Islet precursor cell (in vitro differentiated cells): ENCODE results near the gene EDEM1.
"Not testable (repeated sequence)": the region's sequence is repeated elsewhere in the genome, so short reads cannot be mapped to it uniquely, and the experiment has no call there.

ENCODE experiments used
- DNase-seq: peaks from one replicate; pipeline ENCODE4 v3.0.0-alpha.2; 2018

EDEM1 gene

DNA sequence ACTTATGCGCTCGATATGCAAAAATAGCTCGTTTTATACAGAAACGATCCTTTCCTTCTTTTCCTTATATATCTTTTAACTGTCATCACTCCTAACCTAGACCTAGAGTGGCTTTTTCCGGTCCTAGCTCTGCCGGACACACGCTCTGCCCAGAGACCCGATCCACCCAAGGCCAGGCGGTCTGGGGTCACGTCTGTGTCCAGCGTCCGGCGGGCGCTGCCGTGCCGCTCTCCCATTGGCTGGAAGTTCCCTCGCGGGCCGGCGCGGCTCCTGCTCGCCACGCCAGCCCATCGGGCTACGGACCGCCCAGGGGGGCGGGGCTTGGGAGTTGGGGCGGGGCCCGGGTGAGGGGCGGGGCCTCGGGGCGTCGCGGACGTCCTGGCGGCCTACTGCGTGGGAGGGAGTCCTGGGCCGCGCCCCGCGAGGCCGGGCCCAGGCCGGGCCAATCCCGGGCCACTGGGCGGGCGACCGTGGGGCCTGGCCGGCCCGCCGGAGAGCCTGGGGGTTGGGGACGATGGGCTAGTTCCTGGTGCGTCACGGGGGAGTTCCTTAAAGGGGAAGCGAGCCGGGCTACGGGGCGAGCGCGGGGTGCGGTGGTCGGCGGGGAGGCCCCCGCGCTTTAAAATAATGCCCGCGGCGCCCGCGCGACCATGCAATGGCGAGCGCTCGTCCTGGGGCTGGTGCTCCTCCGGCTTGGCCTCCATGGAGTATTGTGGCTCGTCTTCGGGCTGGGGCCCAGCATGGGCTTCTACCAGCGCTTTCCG lies at the start of gene EDEM1:
EDEM1 (plus strand) TSS at position 552 of the 764 bp plus-strand sequence; CDS start at position 651, 99 bp downstream.
- peak; percentile 99 for DNase-seq

DNA sequence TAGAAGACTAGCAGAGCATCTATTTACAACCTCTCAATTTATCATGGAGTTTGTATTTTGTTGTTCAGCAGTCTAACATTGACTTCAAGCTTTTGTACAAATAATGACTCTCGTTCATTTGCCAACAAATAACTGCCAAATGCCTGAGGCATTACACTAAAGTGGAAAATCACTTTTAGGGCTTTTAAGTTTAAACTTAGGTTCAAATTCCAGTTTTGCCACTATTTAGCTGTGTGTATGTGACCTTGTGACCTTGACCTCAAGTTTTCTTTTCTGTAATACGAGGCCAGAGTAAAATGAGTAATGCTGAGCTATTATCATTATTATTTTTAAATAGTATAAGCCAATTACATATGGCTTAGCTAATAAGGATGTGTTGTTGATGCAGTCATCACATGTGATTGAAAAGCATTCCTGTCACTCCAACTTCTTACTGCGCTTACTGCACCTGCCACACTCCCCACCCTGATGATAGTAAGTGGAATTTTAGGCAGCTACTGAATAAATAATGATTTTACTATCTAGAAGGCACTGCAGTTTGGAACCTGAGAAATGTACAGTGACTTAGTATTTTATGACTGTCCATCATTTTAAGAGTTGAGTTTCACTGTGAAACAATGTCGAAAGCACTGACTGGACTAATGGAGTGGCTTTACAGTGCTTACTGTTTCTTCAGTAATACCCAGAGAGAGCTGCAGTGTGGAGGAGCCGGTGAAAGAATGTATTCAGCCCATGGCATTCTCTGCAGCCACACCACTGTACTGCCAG lies 49.1 kb upstream of the EDEM1 start:
- no peak for DNase-seq

DNA sequence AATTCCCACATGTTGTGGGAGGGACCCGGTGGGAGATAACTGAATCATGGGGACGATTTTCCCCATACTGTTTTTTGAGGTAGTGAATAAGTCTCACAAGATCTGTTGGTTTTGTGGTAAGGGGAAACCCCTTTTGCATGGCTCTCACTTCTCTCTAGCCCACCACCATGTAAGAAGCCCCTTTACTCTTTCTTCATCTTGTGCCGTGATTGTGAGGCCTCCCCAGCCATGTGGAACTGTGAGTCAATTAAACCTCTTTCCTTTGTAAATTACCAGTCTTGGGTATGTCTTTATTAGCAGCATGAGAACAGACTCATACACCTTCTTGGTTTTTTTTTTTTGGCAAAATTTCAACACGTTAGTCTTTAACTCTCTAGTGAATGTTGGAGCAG lies 47.3 kb upstream of the EDEM1 start:
- no peak for DNase-seq

DNA sequence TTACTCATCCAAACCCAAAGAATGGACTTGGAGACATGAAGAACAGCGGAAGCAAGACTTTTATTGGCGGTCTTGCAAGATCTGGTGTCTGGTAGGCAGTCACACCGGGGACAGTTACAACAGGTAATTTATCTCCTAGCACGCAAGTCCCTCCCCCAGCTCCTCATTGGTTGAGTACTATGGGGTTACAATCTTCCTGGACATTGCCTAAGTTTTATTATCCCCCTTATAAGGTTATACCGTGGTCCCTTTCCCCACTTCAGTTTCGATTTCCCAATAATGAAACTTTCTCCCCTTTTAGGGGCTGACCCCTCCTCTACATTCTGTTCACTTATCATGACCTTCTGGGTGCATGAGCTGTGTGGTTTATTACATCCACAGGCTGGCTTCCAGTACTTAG lies 46.7 kb upstream of the EDEM1 start:
- DNase-seq: no peak

DNA sequence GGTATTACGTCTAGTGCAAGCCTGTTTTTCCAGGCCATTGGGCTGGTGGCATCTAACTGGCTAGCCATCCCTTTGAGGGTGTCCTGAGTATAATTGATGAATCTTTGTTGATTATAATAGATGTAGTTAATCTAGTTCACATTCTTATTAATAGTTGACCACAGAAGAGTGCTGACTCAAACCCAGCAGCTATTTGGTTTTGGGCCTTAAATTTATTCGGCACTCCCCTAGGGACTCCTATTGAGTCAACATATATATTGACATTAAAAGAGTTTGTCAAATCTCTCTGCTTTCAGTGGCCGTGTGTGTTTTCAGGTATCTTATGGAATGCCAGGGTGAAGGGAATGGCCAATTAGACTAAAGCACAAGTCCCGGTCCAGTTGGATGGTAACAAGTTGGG lies 45.7 kb upstream of the EDEM1 start:
- DNase-seq: no peak

DNA sequence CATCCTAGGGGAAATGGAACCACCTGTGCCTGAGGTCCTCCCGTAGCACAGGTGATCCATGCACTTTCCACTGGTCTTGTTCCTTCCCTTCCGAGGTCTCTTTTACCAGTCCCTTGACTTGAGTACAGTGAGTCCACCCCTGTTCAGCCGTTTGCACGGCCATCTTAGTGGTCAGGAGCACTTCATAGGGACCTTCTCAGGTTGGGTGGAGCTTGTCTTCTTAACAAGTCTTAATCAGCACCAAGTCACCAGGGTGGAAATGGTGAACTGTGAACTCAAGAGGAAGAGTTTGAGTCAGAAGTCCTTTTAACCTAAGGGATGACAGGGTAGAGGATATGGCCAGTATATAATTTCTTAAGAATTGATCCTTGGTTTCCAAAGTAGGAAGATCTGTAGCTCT lies 44.0 kb upstream of the EDEM1 start:
- no peak for DNase-seq

DNA sequence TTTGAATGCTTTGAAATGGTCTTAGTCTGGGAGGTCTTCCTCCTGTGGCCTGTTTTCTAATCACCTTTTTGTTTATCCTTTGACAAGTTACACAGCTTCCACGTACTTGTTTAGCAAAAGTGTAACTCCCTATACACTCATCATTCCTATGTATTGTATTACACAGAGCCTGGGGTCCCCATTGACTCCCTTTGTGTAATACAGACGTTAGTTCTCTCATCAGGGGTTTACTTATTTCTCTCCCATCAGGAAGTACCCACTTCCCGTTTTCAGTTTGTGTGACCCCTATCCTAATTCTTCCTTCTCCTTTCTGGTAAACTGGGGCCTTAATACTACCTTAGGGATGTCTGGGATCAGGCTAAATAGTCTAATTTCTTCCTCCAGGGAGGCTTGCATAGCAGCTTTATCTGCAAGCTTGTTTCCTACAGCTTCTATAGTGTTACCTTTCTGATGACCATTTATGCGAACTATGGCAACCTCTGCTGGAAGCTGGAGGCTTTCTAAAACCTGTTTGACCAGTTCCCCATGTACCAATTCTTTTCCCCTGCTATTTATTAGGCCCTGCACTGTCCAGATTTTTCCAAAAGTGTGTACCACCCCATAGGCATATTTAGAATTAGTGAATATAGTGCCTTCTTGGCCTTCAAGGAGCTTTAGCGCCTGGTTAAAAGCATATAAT lies 43.1 kb upstream of the EDEM1 start:
- DNase-seq: no peak

DNA sequence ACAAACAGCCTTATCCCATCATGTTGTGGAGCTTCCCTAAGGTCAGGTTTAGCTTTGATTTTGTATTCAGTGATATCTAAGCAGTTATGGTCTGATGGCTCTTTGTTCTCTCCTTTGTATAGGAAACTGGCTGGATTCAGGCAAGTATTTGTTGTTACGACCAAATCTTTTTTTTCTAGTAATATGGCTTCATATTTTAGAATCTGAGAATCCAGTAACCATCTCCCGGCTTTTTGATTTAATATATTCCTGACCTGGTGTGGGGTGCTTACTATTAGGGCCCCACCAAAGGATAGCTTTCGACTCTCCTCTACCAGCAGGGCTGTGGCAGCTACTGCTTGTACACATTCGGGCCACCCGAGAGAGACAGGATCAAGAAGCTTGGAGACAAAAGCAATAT lies 42.4 kb upstream of the EDEM1 start:
- DNase-seq: no peak

DNA sequence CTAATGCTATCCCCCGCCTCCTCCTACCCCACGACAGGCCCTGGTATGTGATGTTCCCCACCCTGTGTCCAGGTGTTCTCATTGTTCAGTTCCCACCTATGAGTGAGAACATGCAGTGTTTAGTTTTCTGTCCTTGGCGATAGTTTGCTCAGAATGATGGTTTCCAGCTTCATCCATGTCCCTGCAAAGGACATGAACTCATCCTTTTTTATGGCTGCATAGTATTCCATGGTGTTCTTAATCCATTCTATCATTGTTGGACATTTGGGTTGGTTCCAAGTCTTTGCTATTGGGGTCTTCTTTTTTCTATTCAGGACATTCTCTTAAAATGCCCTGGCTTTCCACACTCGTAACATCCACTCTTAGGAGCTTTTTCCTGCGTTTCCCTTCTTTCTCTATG lies 40.4 kb upstream of the EDEM1 start:
- not testable (repeated sequence) for DNase-seq

DNA sequence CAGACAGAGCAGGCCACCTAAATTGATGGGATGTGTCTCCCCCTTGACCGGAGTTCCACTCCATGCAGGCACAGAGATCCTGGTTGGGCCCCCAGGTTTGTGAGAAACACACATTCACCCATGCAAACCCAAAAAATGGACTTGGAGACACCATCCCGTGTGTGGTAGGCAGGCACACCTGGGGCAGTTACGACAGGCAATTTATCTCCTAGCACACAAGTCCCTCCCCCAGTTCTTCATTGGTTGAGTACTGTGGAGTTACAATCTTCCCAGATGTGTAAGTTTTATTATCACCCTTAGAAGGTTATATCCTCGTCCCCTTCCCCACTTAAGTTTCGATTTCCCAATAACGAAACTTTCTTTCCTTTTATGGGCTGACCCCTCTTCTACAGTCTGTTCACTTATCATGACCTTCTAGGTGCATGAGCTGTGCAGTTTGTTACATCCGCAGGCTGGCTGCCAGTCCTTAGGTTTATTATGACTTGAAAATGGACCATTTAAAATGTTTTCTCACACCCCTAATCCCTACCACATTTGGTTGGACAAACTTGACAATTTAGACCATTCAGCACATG lies 38.1 kb upstream of the EDEM1 start:
- DNase-seq: no peak

DNA sequence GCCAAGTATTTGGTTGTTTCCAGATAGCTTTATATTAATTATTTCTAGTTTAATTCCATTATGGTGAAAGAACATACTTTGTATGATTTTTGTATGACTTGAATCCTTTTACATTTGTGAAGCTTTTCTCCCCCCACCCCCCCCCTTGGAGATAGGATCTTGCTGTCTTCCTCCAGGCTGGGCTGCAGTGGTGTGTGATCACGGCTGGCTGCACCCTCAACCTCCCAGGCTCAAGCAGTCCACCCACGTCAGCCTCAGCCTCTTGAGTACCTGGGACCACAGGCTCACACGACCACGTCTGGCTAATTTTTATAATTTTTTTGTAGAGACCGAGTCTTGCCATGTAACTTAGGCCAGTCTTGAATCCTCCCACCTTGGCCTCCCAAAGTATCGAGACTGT lies 35.9 kb upstream of the EDEM1 start:
- DNase-seq: no peak

DNA sequence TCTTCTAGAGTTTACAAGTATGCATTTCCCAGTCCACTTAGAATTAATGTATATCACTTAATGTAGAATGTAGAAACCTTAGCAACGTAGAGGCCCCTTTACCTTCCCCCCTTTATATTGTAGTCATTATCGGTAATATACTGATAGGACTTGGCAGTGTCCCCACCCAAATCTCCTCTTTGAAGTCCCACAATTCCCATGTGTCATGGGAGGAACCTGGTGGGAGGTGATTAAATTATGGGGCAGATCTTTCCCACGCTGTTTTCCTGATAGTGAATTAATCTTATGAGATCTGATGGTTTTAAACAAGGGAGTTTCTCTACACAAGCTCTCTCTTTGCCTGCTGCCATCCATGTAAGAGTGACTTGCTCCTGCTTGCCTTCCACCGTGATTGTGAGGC lies 34.4 kb upstream of the EDEM1 start:
- DNase-seq: no peak

DNA sequence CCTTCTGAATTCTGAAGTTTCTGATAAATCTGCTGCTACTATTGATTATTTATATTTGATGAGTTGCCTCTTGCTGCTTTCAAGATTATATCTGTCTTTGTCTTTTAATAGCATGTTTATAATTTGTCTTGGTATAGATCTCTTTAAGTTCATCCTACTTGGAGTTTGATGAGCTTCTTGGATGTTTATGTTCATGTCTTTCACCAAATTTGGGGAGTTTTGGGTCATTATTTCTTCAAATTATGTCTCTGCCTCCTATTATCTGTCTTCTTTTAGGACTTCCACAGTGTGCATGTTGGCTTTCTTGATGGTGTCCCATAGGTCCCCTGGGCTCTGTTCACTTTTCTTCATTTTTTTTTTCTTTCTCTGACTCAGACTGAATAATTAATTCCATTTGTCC lies 32.3 kb upstream of the EDEM1 start:
- no peak for DNase-seq

DNA sequence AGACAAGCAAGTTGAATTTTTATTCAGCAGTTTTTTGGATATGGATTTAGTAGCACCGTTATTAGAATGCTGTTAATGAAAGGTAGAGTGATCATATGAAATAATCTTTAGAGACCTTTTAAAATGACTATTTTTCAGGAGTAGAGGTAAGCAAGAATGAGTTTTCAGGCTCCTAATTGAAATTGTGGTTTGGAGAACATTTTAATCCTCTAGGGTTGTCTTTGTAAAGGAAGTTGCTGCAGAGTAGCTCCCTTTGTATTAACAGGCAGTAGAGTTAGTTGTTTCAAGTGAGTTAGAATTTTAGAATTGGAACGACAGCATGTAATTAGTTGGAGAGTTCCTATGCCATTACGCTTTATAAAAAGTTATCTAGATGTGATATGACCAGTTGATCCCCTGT lies 27.2 kb upstream of the EDEM1 start:
- no peak for DNase-seq

DNA sequence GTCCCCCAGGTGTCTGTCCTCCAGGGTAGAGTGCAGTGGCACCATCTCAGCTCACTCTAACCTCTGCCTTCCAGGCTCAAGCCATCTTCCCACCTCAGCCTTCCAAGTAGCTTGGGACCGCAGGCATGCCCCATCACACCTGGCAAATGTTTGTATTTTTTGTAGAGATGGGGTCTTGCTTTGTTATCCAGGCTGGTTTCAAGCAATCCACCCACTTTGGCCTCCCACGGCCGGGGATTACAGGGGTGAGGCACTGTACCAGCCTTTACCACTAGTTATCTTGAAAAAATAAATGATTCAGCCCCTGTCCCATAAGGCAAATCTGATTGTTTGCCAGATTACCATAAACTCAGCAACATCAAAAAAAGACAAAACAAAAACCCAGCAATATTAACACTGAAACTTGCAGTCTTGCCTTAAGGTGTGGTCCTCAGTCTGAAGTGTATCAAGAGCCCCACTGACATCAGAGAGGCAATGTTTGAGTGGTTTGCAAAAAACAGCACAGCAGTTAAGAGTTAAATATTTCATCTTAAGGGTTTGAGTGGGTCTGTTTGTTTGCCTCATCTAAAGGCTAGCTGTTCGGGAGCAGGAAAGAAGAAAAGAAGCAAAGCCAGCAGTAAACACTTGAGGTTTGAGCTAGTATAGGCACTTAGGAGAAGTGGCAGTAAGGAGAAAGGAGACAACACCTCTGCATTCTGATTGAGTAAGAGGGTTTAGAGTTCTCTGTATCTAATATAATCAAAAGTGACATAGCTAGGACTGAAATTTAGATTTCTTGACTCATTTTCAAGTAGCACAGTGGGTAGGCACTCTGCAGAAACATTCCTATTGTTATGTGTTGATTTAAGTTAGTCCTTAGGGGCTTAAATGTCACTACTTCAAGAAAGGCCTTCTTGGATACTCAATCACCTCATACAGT lies 26.3 kb upstream of the EDEM1 start:
- DNase-seq: no peak

DNA sequence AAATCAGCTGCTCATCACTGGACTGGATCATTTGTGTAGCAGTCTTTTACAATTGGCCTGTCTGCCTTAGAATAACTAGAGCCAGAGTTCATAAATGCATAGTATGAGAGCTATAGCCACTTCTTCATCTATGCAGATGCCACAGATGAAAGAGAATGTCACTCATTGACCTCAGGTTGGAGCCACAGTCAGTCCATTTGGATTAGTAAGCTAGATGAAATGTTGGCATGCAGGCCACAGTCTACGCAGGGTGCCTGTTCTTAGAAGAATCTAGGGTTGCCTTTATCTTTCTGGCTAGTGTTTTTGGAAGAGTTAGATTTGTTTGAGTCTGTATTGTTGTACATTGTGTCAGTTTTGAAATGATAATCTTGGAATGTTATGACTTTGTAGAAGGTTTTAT lies 25.4 kb upstream of the EDEM1 start:
- DNase-seq: peak; percentile 78

DNA sequence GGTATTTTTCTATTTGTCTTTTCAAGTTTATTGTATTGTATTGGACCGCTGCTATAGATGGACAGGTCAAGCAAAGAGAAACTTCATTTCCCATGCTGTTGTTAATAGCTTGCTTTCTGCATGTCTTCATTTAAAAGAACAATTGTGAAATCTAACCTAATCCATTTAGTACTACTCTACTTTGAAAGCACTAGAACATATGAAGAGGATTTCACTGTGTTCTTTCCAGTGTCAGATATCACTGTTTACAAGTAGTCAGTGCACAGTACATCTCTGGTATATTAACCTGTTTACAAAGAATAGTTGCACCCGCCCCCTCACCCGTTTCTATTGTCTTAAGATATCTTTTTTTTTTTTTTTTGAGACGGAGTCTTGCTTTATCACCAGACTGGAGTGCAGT lies 21.8 kb upstream of the EDEM1 start:
- no peak for DNase-seq

DNA sequence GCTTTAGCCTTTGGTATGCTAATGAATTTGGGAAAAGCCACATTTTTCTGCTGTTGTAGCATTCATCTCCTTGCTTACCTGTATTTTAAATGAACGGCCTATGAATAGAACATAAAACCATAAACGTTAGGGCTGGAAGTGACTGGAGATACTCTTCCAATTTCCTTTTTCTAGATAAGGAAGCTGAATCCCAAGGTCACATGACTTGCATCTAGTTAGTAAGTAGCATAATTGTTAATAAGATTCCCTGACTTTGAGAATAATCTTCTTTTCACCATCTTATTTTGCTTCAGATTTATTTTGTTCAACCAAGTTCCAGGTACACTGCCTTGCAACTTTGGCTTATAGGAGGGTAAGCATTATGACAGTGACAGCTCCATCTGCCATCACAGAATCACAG lies 20.7 kb upstream of the EDEM1 start:
- DNase-seq: no peak

DNA sequence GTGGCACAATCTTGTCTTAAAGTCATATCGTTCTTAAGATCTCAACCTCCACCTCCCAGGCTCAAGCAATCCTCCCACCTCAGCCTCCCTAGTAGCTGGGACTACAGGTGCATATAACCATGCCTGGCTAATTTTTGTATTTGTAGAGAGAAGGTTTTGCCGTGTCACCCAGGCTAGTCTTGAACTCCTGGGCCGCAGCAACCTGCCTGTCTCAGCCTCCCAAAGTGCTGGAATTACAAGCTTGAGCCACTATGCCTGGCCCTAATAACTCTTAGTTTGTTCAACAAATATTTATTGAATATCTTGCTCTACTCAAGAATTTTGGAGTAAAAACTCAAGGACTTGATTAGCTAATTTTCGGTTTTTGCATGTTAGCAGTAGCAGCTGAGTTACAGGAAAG lies 19.4 kb upstream of the EDEM1 start:
- no peak for DNase-seq

DNA sequence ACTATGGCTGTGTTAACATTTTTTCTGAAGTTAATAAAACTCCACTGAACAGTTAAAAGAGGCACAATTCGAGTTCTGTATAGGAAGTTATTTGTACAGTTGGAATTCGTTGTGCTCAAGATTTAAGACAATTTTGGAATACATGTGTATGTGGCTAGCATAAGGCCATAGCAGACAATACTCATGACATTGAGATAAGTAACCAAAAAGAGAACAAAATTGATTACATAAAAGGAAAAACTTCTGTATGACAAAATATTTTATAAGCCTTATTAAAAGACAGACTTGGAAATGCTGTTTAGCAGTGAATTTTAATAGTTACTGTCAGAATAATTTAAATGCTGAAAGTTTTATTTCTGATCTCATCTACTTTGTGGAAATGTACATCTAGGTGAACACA lies 17.7 kb upstream of the EDEM1 start:
- DNase-seq: no peak

DNA sequence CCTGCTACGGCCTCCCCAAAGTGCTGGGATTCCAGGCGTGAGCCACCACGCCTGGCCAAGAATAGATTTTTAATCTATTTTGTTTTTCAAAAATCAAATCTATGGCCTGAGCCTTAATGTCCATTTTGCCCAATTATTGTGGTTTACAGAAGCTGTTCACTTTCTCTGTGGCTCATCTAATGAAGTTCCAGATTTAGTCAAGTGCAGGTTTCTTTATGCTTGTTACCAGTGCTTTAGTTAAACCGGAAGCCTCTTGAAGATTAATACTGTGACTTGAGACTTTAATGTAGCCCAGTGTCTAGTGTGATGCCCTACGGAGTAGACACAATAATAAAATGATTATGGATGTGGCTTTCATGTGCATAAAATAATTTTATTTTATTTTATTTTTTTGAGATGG lies 16.5 kb upstream of the EDEM1 start:
- no peak for DNase-seq

DNA sequence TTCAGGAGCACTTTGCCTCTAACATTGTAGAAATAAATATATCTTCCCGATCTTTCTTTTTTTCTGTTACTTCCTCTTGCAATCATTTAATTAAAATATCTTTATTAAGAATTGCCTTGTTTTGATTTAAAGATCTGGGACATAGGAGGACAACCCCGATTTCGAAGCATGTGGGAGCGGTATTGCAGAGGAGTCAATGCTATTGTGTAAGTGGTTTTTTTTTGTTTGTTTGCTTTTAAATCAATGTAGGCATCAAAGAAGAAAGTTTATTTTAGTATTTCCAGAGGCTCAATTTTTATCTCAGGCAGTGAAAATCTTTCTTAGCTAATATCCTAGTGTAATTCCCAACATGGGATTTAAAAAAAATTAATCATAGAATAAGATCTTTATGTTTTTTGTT lies 15.5 kb upstream of the EDEM1 start:
- no peak for DNase-seq

DNA sequence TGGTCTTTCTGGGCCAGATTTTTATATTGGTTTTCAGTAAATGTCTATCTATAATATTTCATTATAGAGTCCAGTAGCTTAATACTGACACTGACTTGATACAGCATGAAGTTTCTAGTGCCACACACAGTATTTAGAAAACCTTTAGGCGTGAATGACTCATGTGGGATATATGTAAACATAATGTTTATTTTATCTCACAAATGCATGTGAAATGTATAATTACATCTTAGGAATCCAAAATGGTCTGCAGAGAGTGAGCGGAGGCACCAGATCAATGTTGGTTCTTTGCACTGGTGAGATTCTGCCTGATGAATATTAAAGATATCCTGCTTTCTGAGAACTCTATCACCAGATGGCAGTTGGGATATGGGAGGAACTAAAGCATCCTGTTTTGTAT lies 8.5 kb upstream of the EDEM1 start:
- not testable (repeated sequence) for DNase-seq
